Lung (tissue), 12 donors: ENCODE results near the gene TNFRSF14. TPM values are rescaled to one million over a fixed set of nuclear protein-coding genes. Genes with fewer than 3 reads are reported as not detected.

Experiments
- ATAC-seq: fragments of 200-7000 bp; cut with Tn5 transposase; one replicate; pipeline ENCODE4 v1.9.1; 2020; ENCODE audit warnings: moderate number of reproducible peaks; ENCODE audit not compliant: insufficient read depth, low FRiP score
- DNase-seq, 3 donors: peaks; one replicate each; pipeline ENCODE4 v3.0.0-alpha.2; 2013 to 2017
- H3K27ac ChIP-seq, 2 donors: one replicate each; pipeline ENCODE4 v1.5.1; 2013; ENCODE audit warnings: mild to moderate bottlenecking in 2 of 2, moderate library complexity in 2 of 2, control low read depth in 1 of 2, inconsistent platforms in 1 of 2, low read depth in 1 of 2, low read length in 1 of 2
- H3K27me3 ChIP-seq, 3 donors: one replicate each; pipeline ENCODE4 v1.5.1; 2013; ENCODE audit warnings: low read length in 2 of 3; ENCODE audit not compliant: control insufficient read depth in 3 of 3, insufficient read depth in 3 of 3
- H3K36me3 ChIP-seq, 4 donors: one replicate each; pipeline ENCODE4 v1.5.1; 2013; ENCODE audit warnings: low read length in 4 of 4, mild to moderate bottlenecking in 1 of 4, moderate library complexity in 1 of 4; ENCODE audit not compliant: control insufficient read depth in 4 of 4, insufficient read depth in 4 of 4
- H3K4me1 ChIP-seq, 5 donors: one replicate each; pipeline ENCODE4 v1.5.1; 2013; ENCODE audit warnings: low read length in 5 of 5, mild to moderate bottlenecking in 2 of 5, moderate library complexity in 1 of 5; ENCODE audit not compliant: control insufficient read depth in 5 of 5, insufficient read depth in 5 of 5
- H3K4me3 ChIP-seq: one replicate; pipeline ENCODE4 v1.5.1; 2013; ENCODE audit warnings: mild to moderate bottlenecking, control low read depth, moderate library complexity
- H3K9ac ChIP-seq, 2 donors: one replicate each; pipeline ENCODE4 v1.5.1; 2013; ENCODE audit warnings: low read length in 2 of 2, control low read depth in 1 of 2; ENCODE audit not compliant: insufficient read depth in 1 of 2
- H3K9me3 ChIP-seq, 4 donors: one replicate each; pipeline ENCODE4 v1.5.1; 2013; ENCODE audit warnings: low read length in 3 of 4, mild to moderate bottlenecking in 1 of 4, moderate library complexity in 1 of 4; ENCODE audit not compliant: control insufficient read depth in 4 of 4, insufficient read depth in 3 of 4
- WGBS, 2 donors: extraction: QIAGEN DNeasy Blood & Tissue Kit; methylation state at CpG; one replicate each; pipeline ENCODE4 v1.1.7; 2013; 5-methylcytosine and 5-hydroxymethylcytosine counted together
- polyA plus RNA-seq, 2 donors: library from polyadenylated mRNA; stranded (reverse); fragments of 200-250 nt; gene quantifications; one replicate each; pipeline ENCODE4 v1.2.1, GENCODE V29; 2013
- total RNA-seq, 2 donors: library from RNA; depleted of rRNA in 1 of 2; stranded (reverse); fragments of >200 nt in 1 of 2; gene quantifications; one replicate each; pipeline ENCODE4 v1.2.1, GENCODE V29; 2014 to 2021
- TF ChIP-seq, protein P1 (sequence below): IDR thresholded peaks from 2 replicates; pipeline ENCODE4 v1.5.1; 2012; ENCODE audit warnings: mild to moderate bottlenecking; ENCODE audit errors: control extremely low read depth, extremely low read depth
- donor health status: control.
- donor health status: control.
- donor health status: Bipolar disorder and iron deficiency.
- donor health status: healthy.
- donor health status: DM: yes; HTN: yes; CAD: no.

TNFRSF14 gene
- total and polyA plus RNA-seq, 4 donors, result 67.4 to 200 (median 159) TPM

DNA sequence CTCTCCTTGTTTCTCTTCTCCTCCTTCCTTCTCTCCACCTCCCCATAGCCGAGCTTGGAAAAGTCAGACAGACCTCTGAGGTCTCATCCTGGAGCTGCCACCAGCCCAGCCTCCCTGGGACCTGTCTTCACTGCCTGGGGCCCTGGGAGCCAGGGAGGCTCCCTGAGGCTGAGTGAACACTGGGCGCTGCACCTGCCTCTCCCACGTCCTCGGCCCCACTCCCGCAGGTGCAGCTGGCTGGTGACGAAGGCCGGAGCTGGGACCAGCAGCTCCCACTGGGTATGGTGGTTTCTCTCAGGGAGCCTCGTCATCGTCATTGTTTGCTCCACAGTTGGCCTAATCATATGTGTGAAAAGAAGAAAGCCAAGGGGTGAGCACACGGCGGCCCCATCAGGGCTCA is 5.3 kb downstream of the TNFRSF14 start:
- TF ChIP-seq, protein P1, sequence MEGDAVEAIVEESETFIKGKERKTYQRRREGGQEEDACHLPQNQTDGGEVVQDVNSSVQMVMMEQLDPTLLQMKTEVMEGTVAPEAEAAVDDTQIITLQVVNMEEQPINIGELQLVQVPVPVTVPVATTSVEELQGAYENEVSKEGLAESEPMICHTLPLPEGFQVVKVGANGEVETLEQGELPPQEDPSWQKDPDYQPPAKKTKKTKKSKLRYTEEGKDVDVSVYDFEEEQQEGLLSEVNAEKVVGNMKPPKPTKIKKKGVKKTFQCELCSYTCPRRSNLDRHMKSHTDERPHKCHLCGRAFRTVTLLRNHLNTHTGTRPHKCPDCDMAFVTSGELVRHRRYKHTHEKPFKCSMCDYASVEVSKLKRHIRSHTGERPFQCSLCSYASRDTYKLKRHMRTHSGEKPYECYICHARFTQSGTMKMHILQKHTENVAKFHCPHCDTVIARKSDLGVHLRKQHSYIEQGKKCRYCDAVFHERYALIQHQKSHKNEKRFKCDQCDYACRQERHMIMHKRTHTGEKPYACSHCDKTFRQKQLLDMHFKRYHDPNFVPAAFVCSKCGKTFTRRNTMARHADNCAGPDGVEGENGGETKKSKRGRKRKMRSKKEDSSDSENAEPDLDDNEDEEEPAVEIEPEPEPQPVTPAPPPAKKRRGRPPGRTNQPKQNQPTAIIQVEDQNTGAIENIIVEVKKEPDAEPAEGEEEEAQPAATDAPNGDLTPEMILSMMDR, result no peak
- WGBS, 2 donors, result 90 to 91% methylated on average over 11 of the region's 11 CpGs
- no peak overlapping the region for H3K4me3 ChIP-seq
- H3K9me3 ChIP-seq, result no peaks in the 10 kb centered on the region
- H3K9ac ChIP-seq, result no peak overlapping the region
- H3K27ac ChIP-seq, result no peak overlapping the region
- H3K36me3 ChIP-seq, result peaks cover 0 to 55% (median 0%) of the 10 kb centered on the region in 4 donors
- no peak for DNase-seq
- ATAC-seq, result no peak
- H3K4me1 ChIP-seq, result peaks cover 0 to 19% (median 8%) of the 10 kb centered on the region in 5 donors
- no peaks in the 10 kb centered on the region for H3K27me3 ChIP-seq

DNA sequence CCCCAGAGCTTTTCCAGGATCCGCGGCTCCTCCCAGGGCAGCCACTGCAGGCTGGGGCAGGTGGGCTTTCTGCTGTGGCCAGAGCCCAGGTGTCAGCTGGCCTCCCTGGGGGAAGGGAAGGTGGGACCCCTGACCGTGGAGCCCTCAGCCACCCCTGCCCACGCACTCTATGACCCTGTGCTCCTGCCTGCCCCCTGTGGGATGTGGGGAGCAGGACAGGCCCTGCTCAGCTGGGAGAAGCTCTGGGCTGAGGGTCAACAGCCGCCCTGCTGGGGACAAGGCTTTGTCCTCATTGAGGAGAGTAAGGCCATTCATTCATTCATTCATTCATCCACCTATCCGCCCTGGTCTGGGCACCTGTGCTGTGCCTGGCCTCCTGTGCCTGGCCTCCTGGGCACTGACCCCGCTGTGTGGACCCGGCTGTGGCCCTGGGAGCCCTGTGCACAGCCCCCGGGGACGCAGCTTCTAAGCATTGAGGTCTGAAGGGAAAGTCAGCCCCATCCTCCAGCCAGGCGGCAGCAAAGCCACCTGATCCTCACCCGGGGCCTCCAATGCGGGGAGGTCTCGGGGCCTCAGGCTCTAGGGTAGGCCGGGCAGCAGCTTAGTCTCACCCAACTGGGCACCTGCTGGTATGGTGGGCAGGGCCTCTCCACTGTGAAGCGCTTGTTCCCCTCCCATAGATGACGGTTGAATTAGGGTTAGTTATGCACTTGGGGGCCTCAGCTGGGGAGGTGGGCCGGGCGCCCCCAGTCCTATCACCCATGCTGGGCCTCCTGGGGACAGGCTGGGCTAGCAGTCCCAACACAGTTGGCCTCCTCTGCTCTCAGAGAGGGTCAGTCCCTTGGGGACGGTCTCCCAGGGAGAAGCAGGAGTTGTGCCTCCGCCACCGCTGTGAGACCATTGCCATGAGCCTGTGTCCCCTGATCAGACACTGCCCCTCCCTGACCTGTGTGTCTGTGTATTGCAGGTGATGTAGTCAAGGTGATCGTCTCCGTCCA is 6.0 kb downstream of the TNFRSF14 start:
- Histone ChIP-seq H3K4me3 (no peak overlapping the region), H3K9me3 (no peaks in the 10 kb centered on the region), H3K4me1 (peaks cover 0 to 19% (median under 1%) of the 10 kb centered on the region in 5 donors), H3K36me3 (peaks cover 0 to 55% (median 0%) of the 10 kb centered on the region in 4 donors), H3K27ac (no peak overlapping the region), H3K27me3 (no peaks in the 10 kb centered on the region), H3K9ac (no peak overlapping the region)
- TF ChIP-seq, protein P1, result no peak
- DNase-seq (no peak), ATAC-seq (no peak)
- 95% methylated on average over 24 of the region's 24 CpGs for WGBS, 2 donors

DNA sequence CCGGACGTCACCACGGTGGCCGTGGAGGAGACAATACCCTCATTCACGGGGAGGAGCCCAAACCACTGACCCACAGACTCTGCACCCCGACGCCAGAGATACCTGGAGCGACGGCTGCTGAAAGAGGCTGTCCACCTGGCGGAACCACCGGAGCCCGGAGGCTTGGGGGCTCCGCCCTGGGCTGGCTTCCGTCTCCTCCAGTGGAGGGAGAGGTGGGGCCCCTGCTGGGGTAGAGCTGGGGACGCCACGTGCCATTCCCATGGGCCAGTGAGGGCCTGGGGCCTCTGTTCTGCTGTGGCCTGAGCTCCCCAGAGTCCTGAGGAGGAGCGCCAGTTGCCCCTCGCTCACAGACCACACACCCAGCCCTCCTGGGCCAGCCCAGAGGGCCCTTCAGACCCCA is 7.0 kb downstream of the TNFRSF14 start:
- no peak overlapping the region for H3K4me3 ChIP-seq
- no peak overlapping the region for H3K27ac ChIP-seq
- 88 to 91% methylated on average over 17 to 18 of the region's 18 CpGs for WGBS, 2 donors
- DNase-seq (no peak), ATAC-seq (no peak)
- H3K9me3 ChIP-seq, result no peaks in the 10 kb centered on the region
- TF ChIP-seq, protein P1, result no peak
- no peak overlapping the region for H3K9ac ChIP-seq
- H3K27me3 ChIP-seq, result no peaks in the 10 kb centered on the region
- peaks cover 0 to 13% (median 0%) of the 10 kb centered on the region in 5 donors for H3K4me1 ChIP-seq
- H3K36me3 ChIP-seq, result peaks cover 0 to 53% (median 0%) of the 10 kb centered on the region in 4 donors
